Activated CD8-positive, alpha-beta memory T cell treated with anti-CD3 and anti-CD28 coated beads, Interleukin-2, amount 50 U/mL, for 1 hour (primary cell): ENCODE measurements around the gene PBX4.
A peak's percentile ranks its signal among the peaks of the same experiment; 100 is the strongest.
"Not testable (repeated sequence)": the region's sequence is repeated elsewhere in the genome, so short reads cannot be mapped to it uniquely, and the experiment has no call there.

ENCODE experiments used
- DNase-seq: peaks from one replicate; pipeline ENCODE4 v3.0.0-alpha.2; 2020; ENCODE audit errors: extremely low read depth

The PBX4 gene

GRCh38 chr19:19626516-19627472, 8.3 kb upstream of the PBX4 start:
- DNase-seq: no peak

DNA sequence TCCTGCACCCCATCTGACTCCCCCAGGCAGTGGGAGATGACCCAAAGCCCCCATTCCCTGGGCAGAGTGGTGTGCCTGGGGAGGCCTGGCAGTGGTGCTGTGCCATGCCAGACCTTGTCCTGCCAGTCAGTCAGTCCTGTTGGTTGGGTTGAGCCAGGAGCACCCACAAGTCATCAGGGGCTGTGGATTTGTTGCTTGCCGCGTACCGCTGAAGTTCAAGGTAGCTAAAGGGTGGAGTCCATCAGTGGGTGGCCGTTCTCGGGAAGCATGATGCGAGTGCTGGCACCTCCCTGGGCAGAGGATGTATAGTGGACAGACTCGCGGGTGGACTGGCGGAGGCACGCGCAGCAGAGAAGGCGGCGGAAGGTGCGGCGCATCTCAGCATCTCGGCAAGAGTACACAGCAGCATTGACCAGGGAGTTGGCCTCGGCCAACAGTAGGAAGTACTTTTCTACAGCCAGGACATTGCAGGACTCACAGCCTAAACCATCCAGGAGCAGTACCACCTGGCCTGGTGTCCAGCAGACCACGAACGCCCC, 5.6 kb upstream of the PBX4 start:
- no peak for DNase-seq

DNA sequence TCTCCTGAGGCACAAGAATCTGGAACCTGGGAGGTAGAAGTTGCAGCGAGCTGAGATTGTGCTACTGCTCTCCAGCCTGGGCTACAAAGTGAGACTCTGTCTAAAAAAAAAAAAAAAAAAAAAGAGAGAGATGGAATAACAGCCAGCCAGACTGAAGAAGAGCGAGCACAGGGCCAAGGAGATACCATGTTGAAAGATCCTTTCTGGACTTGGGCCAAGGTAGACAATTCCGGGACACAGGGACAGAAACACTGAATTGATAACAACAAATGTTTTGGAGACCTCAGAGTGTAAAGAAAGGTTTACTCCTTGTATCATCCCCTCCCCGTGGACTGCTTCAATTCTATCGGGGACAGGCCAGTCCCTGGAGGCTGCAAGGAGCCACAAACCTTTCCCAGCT, 4.9 kb upstream of the PBX4 start:
- DNase-seq: no peak

GRCh38 chr19:19619849-19620210, 1.3 kb upstream of the PBX4 start:
- DNase-seq: no peak

GRCh38 chr19:19619181-19619848, 828 bp upstream of the PBX4 start:
- DNase-seq: no peak

GRCh38 chr19:19615086-19615485, 3.4 kb downstream of the PBX4 start:
- DNase-seq: no peak

DNA sequence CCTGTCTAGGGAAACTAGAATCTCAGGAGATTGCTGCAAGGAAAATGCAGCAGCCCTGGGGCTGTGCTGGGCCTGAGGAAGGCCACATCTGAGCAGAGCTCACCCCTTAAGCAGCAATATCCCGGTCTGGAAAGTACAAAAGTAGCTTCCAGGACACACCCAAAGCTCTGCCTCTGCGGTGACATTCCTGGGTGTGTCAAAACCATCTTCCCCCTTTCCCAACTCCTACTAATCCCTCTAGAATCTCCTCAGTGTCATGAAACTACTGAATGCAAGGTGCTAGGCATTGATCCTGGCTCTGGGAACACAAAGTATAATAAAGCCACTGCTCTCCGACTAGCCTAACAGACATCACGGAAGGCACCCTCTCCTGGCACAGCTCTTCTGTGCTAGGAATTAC, 5.0 kb downstream of the PBX4 start:
- no peak for DNase-seq

DNA sequence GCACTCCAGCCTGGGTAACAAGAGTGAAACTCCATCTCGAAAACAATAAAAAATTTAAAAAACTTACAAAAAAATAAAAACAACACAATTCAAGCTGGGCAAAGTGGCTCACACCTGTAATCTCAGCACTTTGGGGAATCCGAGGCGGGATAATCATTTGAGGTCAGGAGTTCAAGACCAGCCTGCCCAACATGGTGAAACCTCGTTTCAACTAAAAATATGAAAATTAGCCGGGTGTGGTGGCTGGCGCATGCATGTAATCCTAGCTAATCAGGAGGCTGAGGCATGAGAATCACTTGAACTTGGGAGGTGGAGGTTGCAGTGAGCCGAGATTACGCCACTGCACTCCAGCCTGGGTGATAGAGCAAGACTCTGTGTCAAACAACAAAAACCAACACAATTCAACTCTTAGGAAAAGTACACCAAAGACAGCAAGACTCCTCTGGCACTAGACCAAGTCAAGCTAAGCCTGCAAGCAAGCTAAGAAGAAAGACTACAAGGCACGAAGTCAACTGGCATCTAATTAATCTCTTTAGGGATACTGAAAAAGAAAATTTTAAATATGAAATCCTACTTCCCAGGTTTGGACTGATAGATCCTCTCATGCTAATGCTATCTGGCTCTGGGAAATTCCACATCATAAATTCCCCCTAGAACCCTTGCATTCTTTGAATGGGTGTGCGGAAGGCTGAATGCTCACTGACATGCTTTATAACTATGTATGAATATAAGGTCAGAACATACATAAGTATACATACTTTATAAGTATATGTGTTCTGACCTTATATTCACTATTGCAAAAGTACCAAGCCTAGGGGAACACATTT, 7.9 kb downstream of the PBX4 start:
- no peak for DNase-seq

DNA sequence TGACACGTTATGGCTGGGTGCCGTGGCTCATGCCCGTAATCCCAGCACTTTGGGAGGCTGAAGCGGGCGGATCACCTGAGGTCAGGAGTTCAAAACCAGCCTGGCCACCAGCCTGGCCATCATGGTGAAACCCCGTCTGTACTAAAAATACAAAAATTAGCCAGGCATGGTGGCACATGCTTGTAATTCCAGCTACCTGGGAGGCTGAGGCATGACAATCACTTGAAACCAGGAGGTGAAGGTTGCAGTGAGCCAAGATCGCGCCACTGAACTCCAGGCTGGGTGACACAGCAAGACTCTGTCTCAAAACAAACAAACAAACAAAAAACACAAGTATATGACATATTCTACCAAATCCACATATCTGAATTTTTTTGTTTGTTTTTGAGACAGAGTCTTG, 11.8 kb downstream of the PBX4 start:
- not testable (repeated sequence) for DNase-seq

- DNase-seq: no peak
Measured at GRCh38 chr19:19606021-19606420, 12.5 kb downstream of the PBX4 start.

DNA sequence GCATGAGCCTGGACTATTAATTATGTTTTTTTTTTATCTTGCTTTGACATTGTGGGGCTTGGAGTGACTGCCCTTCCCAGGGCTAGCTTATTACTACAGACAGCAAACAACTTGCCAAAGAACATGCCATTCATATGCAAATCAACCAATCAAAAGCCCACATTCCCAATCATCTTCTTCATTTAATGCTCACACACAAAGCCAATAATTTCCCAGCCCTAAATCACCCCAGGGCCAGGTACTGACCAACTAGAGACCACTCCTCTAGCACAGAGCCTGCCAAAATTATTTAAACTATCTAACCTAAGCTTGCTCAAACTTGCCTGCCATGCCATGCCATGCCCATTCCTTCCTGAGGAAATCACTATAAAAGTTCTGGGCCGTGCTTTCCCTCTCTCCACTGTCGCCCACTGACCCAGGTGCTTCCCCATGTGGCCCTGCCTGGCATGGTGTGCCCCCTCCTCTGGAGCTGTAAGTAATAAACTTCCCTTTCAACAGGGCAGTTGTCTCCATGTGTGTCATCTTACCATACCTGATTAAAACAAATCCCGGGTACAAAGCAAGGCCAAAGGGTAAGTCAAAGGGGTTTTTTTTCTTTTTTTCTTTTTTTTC, 15.7 kb downstream of the PBX4 start:
- DNase-seq: no peak

GRCh38 chr19:19602136-19602712, 16.3 kb downstream of the PBX4 start:
- DNase-seq: no peak

DNA sequence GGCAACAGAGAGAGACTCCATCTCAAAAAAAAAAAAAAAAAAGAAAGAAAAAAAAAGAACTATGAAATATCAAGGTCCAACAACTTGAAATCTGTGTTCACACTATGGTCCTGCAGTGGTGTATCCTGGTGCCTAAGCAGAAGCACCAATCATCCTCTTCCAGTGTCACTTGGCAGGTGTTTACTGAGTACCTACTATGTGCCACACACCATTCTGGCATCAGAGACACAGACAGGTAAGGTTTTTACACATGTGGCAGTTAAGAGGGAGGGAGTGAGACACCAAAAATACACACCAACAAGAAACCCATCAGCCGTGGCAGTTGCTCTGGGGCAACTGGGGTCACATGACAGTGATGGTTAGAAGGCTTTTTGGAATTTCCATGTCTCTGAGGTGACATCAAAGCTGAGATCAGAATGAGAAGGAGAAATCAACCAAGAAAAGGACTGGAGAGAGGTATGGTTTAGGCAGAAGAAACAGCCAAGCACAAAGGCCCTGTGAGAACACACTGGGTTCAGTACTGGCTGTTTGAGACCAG, 17.6 kb downstream of the PBX4 start:
- DNase-seq: no peak

- DNase-seq: peak; percentile 61
Measured at GRCh38 chr19:19598728-19599451, 19.6 kb downstream of the PBX4 start.

DNA sequence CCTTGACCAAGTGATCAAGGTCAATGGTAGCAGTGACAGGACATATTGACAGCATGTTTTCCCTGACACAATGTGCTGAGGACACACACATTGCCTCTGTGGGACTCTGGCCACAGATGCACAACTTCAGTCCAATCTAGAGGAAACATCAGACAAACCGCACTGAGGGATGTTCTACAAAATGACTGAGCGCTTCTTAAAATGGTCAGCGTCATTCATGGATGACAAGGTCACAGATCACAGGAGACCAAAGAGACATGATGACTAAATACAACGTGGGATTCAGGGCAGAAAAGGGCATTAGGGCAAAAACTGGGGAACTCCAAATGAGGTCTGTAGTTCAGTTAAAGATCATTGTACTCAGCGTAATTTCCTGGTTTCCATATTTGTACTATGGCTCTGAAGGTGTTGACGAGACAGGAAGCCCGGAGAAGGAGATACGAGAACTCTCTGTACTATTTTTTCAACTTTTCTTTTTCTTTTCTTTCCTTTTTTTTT, 20.6 kb downstream of the PBX4 start:
- peak; percentile 66 for DNase-seq

GRCh38 chr19:19595171-19595701, 23.3 kb downstream of the PBX4 start:
- no peak for DNase-seq

- DNase-seq: no peak
Measured at GRCh38 chr19:19594381-19594780, 24.1 kb downstream of the PBX4 start.

GRCh38 chr19:19592690-19593089, 25.8 kb downstream of the PBX4 start:
- no peak for DNase-seq

- DNase-seq: peak; percentile 39
Measured at GRCh38 chr19:19591133-19591825, 27.2 kb downstream of the PBX4 start.
